K562 (cell line): ENCODE data around the gene PUSL1. TPM values are rescaled to one million over a fixed set of nuclear protein-coding genes. Genes with fewer than 3 reads are reported as not detected.

Experiments used
- C11orf30 ChIP-seq: fragments of 450-650 bp; IDR thresholded peaks from 2 replicates; pipeline ENCODE4 v1.6.1; 2016; ENCODE audit warnings: low read depth, mild to moderate bottlenecking
- CAMTA2 ChIP-seq: fragments of 250-450 bp; sonication (Bioruptor Pico); conservative IDR thresholded peaks from 2 replicates; pipeline ENCODE4 v1.5.1; 2022
- CHD1 ChIP-seq: fragments of 200-600 bp; sonication (generic); IDR thresholded peaks from one replicate; pipeline ENCODE4 v1.6.1; 2012; ENCODE audit warnings: mild to moderate bottlenecking, moderate library complexity, low read length, inconsistent platforms
- EHMT2 ChIP-seq: fragments of 450-650 bp; IDR thresholded peaks from 2 replicates; pipeline ENCODE4 v1.6.1; 2018; ENCODE audit warnings: antibody characterized with exemption
- FOXA3 ChIP-seq, 2 experiments: fragments of 450-650 bp in 1 of 2; sonication (generic) in 1 of 2; formaldehyde crosslinking; IDR thresholded peaks in 1 of 2; conservative IDR thresholded peaks in 1 of 2; 2 replicates each; pipeline versions ENCODE4 v1.4.0 to v1.8.0; 2020 to 2022; ENCODE audit warnings: mild to moderate bottlenecking in 2 of 2, missing genetic modification reagents in 1 of 2
- HEY1 ChIP-seq: fragments of 250-450 bp; sonication (Bioruptor Pico); IDR thresholded peaks from 2 replicates; pipeline ENCODE4 v1.5.0; 2020; ENCODE audit warnings: mild to moderate bottlenecking, moderate library complexity, borderline replicate concordance
- MIER1 ChIP-seq: fragments of 450-650 bp; IDR thresholded peaks from 2 replicates; pipeline ENCODE4 v1.6.1; 2016; ENCODE audit warnings: antibody characterized with exemption, mild to moderate bottlenecking, low read depth
- SMARCA4 ChIP-seq: fragments of 450-650 bp; IDR thresholded peaks from 2 replicates; pipeline ENCODE4 v1.6.1; 2016
- SP1 ChIP-seq: sonication (generic); formaldehyde crosslinking; IDR thresholded peaks from 2 replicates; pipeline ENCODE4 v1.8.1; 2022; ENCODE audit warnings: mild to moderate bottlenecking, missing genetic modification reagents
- TFAM ChIP-seq: fragments of 250-450 bp; sonication (Bioruptor Pico); conservative IDR thresholded peaks from 2 replicates; pipeline ENCODE4 v1.5.0; 2021; ENCODE audit warnings: mild to moderate bottlenecking, moderate library complexity
- ZNF146 ChIP-seq: IDR thresholded peaks from one replicate; pipeline ENCODE4 v1.6.1; 2018; ENCODE audit warnings: missing compliant biosample characterization; ENCODE audit not compliant: unreplicated experiment
- ZNF217 ChIP-seq: sonication (generic); formaldehyde crosslinking; IDR thresholded peaks from 2 replicates; pipeline ENCODE4 v1.8.0; 2022; ENCODE audit warnings: mild to moderate bottlenecking, missing genetic modification reagents
- ZNF274 ChIP-seq: IDR thresholded peaks from 2 replicates; pipeline ENCODE4 v1.6.1; 2011; ENCODE audit warnings: low read depth, mild to moderate bottlenecking, low read length, moderate library complexity, borderline replicate concordance
- polyA plus RNA-seq, 8 experiments: library from polyadenylated mRNA; depleted of rRNA in 4 of 8; stranded (reverse) in 5 of 8; unstranded in 3 of 8; fragments of >200 nt; fragmentation: Nextera tagmentation in 2 of 8; fragmentation: Illumina TruSeq in 1 of 8; extraction: Ambion mirVana in 2 of 8; extraction: Trizol in 1 of 8; gene quantifications; 2 replicates each; pipeline versions ENCODE4 v1.2.1 to v1.2.3, GENCODE V29; 2011 to 2014; ENCODE audit warnings: inconsistent platforms in 1 of 8, missing spikeins in 1 of 8
- total RNA-seq, 7 experiments: library from RNA; depleted of rRNA in 6 of 7; stranded (reverse); fragments of >200 nt in 6 of 7; fragmentation: Illumina TruSeq in 2 of 7; extraction: Trizol in 2 of 7; gene quantifications; 2 replicates each; pipeline versions ENCODE4 v1.2.1 to v1.2.3, GENCODE V29; 2011 to 2021; ENCODE audit warnings: low replicate concordance in 1 of 7
- TF ChIP-seq, protein P1 (sequence below), 2 experiments: fragments of 450-650 bp; IDR thresholded peaks; 2 replicates each; pipeline ENCODE4 v1.6.1; 2016; ENCODE audit warnings: mild to moderate bottlenecking in 2 of 2, borderline replicate concordance in 1 of 2, low read depth in 1 of 2, moderate library complexity in 1 of 2

PUSL1 gene
- total and polyA plus RNA-seq, 9 of the 15 experiments (the other 6 are each of a cell fraction or from before 2014, with no cell fraction given) = 0.62 to 86.9 (median 13.6) TPM

DNA sequence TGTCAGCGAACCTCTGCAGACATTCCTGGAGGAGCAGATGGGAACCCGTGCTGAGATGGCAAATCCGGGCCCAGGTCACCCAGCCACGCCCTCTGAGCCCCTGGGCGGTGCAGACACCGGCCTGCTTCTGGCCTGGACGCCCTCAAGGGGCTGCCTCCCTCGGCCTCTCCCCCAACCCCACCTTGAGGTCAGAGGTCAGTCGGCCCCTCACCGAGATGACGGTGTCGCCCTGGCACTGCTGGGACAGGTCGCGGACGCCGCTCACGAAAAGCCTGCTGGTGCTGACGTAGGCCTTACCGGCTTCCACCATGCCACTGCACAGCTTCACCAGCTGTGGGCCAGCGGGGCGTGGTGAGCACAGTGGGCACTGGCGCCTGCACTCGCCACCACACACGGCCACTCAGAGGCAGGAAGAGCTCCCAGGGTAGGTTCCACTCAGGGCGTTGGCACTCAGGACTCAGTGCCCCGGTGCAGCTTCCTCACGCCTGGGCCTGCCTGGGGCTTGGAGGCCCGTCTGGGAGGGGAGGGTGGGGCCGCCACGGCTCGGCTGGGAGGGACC is 5.4 kb upstream of the PUSL1 start (continued):
- TF ChIP-seq, protein P1, sequence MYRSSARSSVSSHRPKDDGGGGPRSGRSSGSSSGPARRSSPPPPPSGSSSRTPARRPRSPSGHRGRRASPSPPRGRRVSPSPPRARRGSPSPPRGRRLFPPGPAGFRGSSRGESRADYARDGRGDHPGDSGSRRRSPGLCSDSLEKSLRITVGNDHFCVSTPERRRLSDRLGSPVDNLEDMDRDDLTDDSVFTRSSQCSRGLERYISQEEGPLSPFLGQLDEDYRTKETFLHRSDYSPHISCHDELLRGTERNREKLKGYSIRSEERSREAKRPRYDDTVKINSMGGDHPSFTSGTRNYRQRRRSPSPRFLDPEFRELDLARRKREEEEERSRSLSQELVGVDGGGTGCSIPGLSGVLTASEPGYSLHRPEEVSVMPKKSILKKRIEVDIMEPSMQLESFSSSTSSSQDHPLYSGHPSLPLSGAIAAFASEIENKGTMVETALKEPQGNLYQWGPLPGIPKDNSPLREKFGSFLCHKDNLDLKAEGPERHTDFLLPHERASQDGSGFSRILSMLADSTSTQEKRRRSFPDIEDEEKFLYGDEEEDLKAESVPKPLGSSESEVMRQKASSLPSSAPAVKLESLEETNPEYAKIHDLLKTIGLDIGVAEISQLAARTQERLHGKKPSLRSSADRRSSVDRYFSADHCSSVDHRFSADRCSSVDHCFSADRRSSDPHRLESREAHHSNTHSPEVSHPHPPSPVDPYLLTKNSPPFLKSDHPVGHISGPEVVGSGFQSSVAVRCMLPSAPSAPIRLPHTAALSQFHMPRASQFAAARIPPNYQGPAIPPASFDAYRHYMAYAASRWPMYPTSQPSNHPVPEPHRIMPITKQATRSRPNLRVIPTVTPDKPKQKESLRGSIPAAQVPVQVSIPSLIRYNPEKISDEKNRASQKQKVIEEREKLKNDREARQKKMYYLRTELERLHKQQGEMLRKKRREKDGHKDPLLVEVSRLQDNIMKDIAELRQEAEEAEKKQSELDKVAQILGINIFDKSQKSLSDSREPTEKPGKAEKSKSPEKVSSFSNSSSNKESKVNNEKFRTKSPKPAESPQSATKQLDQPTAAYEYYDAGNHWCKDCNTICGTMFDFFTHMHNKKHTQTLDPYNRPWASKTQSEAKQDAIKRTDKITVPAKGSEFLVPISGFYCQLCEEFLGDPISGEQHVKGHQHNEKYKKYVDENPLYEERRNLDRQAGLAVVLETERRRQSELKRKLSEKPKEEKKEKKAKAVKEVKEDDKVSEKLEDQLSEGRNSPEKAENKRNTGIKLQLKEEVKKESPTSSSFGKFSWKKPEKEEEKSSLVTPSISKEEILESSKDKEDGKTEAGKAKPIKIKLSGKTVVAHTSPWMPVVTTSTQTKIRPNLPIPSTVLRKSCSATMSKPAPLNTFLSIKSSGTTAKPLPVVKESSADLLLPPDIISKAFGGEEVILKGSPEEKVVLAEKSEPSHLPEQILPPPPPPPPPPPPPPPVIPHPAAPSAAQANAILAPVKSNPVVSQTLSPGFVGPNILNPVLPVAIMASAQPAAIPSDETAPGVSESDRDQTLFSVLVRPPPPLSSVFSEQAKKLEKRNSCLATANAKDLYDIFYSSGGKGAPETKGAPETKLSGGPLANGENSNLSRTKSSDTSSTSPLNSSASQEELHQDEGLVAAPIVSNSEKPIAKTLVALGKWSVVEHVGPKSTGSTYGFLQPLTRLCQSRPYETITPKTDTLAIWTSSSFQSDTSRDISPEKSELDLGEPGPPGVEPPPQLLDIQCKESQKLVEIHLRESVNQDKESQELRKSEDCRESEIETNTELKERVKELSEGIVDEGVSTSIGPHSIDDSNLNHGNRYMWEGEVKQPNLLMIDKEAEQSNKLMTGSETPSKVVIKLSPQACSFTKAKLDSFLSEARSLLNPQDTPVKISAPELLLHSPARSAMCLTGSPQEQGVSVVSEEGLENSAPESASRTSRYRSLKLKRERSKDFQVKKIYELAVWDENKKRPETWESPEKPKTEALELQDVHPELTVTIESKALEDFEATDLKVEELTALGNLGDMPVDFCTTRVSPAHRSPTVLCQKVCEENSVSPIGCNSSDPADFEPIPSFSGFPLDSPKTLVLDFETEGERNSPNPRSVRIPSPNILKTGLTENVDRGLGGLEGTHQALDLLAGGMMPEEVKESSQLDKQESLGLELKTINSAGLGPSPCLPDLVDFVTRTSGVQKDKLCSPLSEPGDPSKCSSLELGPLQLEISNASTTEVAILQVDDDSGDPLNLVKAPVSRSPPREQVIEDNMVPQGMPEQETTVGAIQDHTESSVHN (IDR thresholded peaks at IDR 0.05; ENCODE audit: borderline replicate concordance in 1 of 2, low read depth in 1 of 2) = no peak
- TF ChIP-seq CHD1 (no peak), ZNF146 (CRISPR knock-in tag) (no peak), ZNF217 (no peak), EHMT2 (no peak), ZNF274 (no peak), C11orf30 (no peak), CAMTA2 (CRISPR knock-in tag) (no peak), TFAM (CRISPR knock-in tag) (no peak), FOXA3 (CRISPR knock-in tag; conservative IDR thresholded peaks at IDR 0.05 in 1 of 2, IDR thresholded peaks at IDR 0.05 in 1 of 2) (no peak), SP1 (no peak), SMARCA4 (no peak), HEY1 (CRISPR knock-in tag) (no peak), MIER1 (no peak)
